ENCODE measurements around the gene TTC28.
"Not testable (repeated sequence)": the region's sequence is repeated elsewhere in the genome, so short reads cannot be mapped to it uniquely, and the experiment has no call there.

Gene TTC28

GRCh38 chr22:28560046-28560742 lies 119.4 kb downstream of the TTC28 start:
- no peak for DNase-seq (ENCODE audit: low read depth in 3 of 3)

GRCh38 chr22:28557184-28557583 lies 122.5 kb downstream of the TTC28 start:
- DNase-seq (ENCODE audit: low read depth in 3 of 3): no peak

- not testable (repeated sequence) for DNase-seq (ENCODE audit: low read depth in 3 of 3)
Measured at GRCh38 chr22:28553108-28553866, 126.4 kb downstream of the TTC28 start.

GRCh38 chr22:28548406-28548805 lies 131.2 kb downstream of the TTC28 start:
- no peak for DNase-seq (ENCODE audit: low read depth in 3 of 3)

- no peak for DNase-seq (ENCODE audit: low read depth in 3 of 3)
Measured at GRCh38 chr22:28547132-28547842, 132.4 kb downstream of the TTC28 start.

GRCh38 chr22:28544431-28544868 lies 135.2 kb downstream of the TTC28 start:
- no peak for DNase-seq (ENCODE audit: low read depth in 3 of 3)

- no peak for DNase-seq (ENCODE audit: low read depth in 3 of 3)
Measured at GRCh38 chr22:28542980-28543621, 136.5 kb downstream of the TTC28 start.

GRCh38 chr22:28541137-28541536 lies 138.5 kb downstream of the TTC28 start:
- no peak for DNase-seq (ENCODE audit: low read depth in 3 of 3)

GRCh38 chr22:28538922-28539321 lies 140.7 kb downstream of the TTC28 start:
- no peak for DNase-seq (ENCODE audit: low read depth in 3 of 3)

GRCh38 chr22:28530565-28530964 lies 149.1 kb downstream of the TTC28 start:
- not testable (repeated sequence) for DNase-seq (ENCODE audit: low read depth in 3 of 3)

GRCh38 chr22:28529144-28529543 lies 150.5 kb downstream of the TTC28 start:
- DNase-seq (ENCODE audit: low read depth in 3 of 3): not testable (repeated sequence)

- no peak for DNase-seq (ENCODE audit: low read depth in 3 of 3)
Measured at GRCh38 chr22:28521451-28521850, 158.2 kb downstream of the TTC28 start.

- DNase-seq (ENCODE audit: low read depth in 3 of 3): no peak
Measured at GRCh38 chr22:28514321-28514821, 165.3 kb downstream of the TTC28 start.

GRCh38 chr22:28512387-28512786 lies 167.3 kb downstream of the TTC28 start:
- not testable (repeated sequence) for DNase-seq (ENCODE audit: low read depth in 3 of 3)

- no peak for DNase-seq (ENCODE audit: low read depth in 3 of 3)
Measured at GRCh38 chr22:28507896-28508295, 171.7 kb downstream of the TTC28 start.

- DNase-seq (ENCODE audit: low read depth in 3 of 3): no peak
Measured at GRCh38 chr22:28506150-28506535, 173.5 kb downstream of the TTC28 start.

GRCh38 chr22:28505416-28506149 lies 174.1 kb downstream of the TTC28 start:
- no peak for DNase-seq (ENCODE audit: low read depth in 3 of 3)

- DNase-seq (ENCODE audit: low read depth in 3 of 3): no peak
Measured at GRCh38 chr22:28500006-28500405, 179.6 kb downstream of the TTC28 start.

- no peak for DNase-seq (ENCODE audit: low read depth in 3 of 3)
Measured at GRCh38 chr22:28498044-28498443, 181.6 kb downstream of the TTC28 start.

- DNase-seq (ENCODE audit: low read depth in 3 of 3): no peak
Measured at GRCh38 chr22:28497188-28497587, 182.5 kb downstream of the TTC28 start.

GRCh38 chr22:28491289-28491688 lies 188.4 kb downstream of the TTC28 start:
- DNase-seq (ENCODE audit: low read depth in 3 of 3): not testable (repeated sequence)
